Measurements from ENCODE around the gene NPLOC4. TPM values are rescaled to one million over a fixed set of nuclear protein-coding genes. Genes with fewer than 3 reads are reported as not detected.

The NPLOC4 gene
- total and polyA plus RNA-seq, 2 of the 13 experiments (the other 11 are each of a cell fraction or from before 2014, with no cell fraction given): 57.0 to 97.0 TPM

DNA sequence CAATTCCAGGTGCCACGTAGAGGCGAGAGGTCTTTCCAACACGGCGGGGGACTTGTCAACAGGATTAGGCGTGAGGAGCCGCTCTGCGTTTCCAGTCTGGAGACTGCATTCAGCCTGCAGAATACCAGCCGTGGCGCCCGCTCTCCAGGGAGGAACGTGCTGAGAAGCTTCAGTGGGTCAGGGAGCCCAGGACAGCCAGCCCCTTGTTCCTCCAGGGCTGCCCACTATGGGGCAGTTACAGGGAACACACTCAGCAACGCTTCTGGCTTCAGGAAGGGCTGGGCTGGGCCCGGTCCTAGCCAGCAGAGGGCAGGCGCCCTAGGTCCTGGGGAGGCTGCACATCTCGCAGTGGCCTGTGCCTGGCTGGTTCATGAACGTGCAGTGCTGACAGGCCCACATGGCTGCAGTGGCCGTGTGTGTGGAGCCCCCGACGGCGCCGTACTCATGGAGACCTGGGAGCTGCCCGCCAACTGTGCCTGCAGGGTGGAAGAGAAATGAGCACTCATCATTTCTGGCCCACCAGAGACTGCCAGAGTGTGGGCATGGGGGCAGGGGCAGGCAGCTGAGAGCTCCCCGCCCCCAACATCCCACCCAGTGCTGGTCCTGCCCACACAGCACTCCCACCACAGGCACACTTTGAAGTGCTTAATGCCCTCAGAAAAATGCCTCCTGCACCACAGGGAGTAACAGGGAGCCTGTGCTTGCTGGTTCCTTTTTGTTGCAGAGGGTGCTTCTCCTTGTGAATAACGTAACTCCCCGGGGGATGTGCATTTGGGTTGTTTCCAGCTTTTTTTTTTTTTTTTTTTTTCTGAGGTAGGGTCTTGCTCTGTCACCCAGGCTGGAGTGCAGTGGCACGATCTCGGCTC is 77.7 kb downstream of the NPLOC4 start (continued):
- TF ChIP-seq ZNF20 (CRISPR knock-in tag; IDR thresholded peaks at IDR 0.05) (no peak), ZNF543 (CRISPR knock-in tag; IDR thresholded peaks at IDR 0.05) (no peak), ZNF235 (CRISPR knock-in tag; IDR thresholded peaks at IDR 0.05; ENCODE audit: borderline replicate concordance) (no peak), ZFP36 (IDR thresholded peaks at IDR 0.05; ENCODE audit: borderline replicate concordance, low read depth, low read length, partially characterized antibody) (no peak), HNRNPL (IDR thresholded peaks at IDR 0.05; ENCODE audit: low read depth, low read length) (0 out of 2 replicates have a peak, but pooled peaks have one; percentile 22), MAFF (IDR thresholded peaks at IDR 0.05; ENCODE audit: low read depth, low read length) (no peak), ZNF615 (CRISPR knock-in tag; IDR thresholded peaks at IDR 0.05; ENCODE audit: borderline replicate concordance) (no peak), ZC3H4 (CRISPR knock-in tag; IDR thresholded peaks at IDR 0.05; ENCODE audit: borderline replicate concordance) (no peak), RAD21 (CRISPR knock-in tag; IDR thresholded peaks at IDR 0.05) (peak; percentile 29; the same call in 1 of the 2 replicates), ZNF136 (CRISPR knock-in tag; IDR thresholded peaks at IDR 0.05; ENCODE audit: low read depth) (no peak), MED8 (CRISPR knock-in tag; IDR thresholded peaks at IDR 0.05; ENCODE audit: insufficient replicate concordance) (no peak), XRCC5 (optimal IDR thresholded peaks at IDR 0.05; ENCODE audit: low read length) (peak; percentile 49), POLR2A (IDR thresholded peaks at IDR 0.05; ENCODE audit: insufficient read depth in 1 of 2, low read depth in 2 of 2, low read length in 2 of 2) (0 out of 4 replicates have a peak, but pooled peaks of 1 of the 2 experiments have one; percentile 25), MTF2 (CRISPR knock-in tag; IDR thresholded peaks at IDR 0.05; ENCODE audit: borderline replicate concordance) (no peak), CHD2 (IDR thresholded peaks at IDR 0.05; ENCODE audit: low read depth, low read length) (no peak), PPARG (CRISPR knock-in tag; conservative IDR thresholded peaks at IDR 0.05) (no peak), EED (CRISPR knock-in tag; IDR thresholded peaks at IDR 0.05) (no peak)
- TF ChIP-seq, protein P1, sequence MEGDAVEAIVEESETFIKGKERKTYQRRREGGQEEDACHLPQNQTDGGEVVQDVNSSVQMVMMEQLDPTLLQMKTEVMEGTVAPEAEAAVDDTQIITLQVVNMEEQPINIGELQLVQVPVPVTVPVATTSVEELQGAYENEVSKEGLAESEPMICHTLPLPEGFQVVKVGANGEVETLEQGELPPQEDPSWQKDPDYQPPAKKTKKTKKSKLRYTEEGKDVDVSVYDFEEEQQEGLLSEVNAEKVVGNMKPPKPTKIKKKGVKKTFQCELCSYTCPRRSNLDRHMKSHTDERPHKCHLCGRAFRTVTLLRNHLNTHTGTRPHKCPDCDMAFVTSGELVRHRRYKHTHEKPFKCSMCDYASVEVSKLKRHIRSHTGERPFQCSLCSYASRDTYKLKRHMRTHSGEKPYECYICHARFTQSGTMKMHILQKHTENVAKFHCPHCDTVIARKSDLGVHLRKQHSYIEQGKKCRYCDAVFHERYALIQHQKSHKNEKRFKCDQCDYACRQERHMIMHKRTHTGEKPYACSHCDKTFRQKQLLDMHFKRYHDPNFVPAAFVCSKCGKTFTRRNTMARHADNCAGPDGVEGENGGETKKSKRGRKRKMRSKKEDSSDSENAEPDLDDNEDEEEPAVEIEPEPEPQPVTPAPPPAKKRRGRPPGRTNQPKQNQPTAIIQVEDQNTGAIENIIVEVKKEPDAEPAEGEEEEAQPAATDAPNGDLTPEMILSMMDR (CRISPR knock-in tag; IDR thresholded peaks at IDR 0.05): peak; percentile 43
- TF ChIP-seq, protein P2, sequence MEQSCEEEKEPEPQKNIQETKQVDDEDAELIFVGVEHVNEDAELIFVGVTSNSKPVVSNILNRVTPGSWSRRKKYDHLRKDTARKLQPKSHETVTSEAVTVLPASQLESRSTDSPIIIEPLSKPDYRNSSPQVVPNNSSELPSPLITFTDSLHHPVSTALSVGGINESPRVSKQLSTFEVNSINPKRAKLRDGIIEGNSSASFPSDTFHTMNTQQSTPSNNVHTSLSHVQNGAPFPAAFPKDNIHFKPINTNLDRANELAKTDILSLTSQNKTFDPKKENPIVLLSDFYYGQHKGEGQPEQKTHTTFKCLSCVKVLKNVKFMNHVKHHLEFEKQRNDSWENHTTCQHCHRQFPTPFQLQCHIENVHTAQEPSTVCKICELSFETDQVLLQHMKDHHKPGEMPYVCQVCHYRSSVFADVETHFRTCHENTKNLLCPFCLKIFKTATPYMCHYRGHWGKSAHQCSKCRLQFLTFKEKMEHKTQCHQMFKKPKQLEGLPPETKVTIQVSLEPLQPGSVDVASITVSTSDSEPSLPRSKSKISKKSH (CRISPR knock-in tag; IDR thresholded peaks at IDR 0.05; ENCODE audit: borderline replicate concordance): peak; percentile 21; the same call in 1 of the 2 replicates
- TF ChIP-seq, protein P3, sequence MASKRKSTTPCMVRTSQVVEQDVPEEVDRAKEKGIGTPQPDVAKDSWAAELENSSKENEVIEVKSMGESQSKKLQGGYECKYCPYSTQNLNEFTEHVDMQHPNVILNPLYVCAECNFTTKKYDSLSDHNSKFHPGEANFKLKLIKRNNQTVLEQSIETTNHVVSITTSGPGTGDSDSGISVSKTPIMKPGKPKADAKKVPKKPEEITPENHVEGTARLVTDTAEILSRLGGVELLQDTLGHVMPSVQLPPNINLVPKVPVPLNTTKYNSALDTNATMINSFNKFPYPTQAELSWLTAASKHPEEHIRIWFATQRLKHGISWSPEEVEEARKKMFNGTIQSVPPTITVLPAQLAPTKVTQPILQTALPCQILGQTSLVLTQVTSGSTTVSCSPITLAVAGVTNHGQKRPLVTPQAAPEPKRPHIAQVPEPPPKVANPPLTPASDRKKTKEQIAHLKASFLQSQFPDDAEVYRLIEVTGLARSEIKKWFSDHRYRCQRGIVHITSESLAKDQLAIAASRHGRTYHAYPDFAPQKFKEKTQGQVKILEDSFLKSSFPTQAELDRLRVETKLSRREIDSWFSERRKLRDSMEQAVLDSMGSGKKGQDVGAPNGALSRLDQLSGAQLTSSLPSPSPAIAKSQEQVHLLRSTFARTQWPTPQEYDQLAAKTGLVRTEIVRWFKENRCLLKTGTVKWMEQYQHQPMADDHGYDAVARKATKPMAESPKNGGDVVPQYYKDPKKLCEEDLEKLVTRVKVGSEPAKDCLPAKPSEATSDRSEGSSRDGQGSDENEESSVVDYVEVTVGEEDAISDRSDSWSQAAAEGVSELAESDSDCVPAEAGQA (IDR thresholded peaks at IDR 0.05; ENCODE audit: low read depth): no peak
- TF ChIP-seq, protein P3 (CRISPR knock-in tag; IDR thresholded peaks at IDR 0.05; ENCODE audit: borderline replicate concordance): no peak

All from HepG2 (cell line).